ENCODE results near the gene EHMT1. TPM values are rescaled to one million over a fixed set of nuclear protein-coding genes. Genes with fewer than 3 reads are reported as not detected.

The EHMT1 gene
- polyA plus RNA-seq, 2 of the 4 experiments (the other 2 are of a cell fraction), result 41.3 to 48.0 TPM

GRCh38 chr9:137820161-137820855 lies 201.5 kb downstream of the EHMT1 start (continued):
- TF ChIP-seq NPAS2 (CRISPR knock-in tag; IDR thresholded peaks at IDR 0.05; ENCODE audit: borderline replicate concordance) (no peak), HOXB5 (CRISPR knock-in tag; IDR thresholded peaks at IDR 0.05) (no peak), POLR2A (IDR thresholded peaks at IDR 0.05; ENCODE audit: low read length) (no peak)

- no peak overlapping the region for H3K4me2 ChIP-seq
- ChIA-PET CTCF (interaction anchor here (0.6 to 1.3 kb wide), 4 partner anchors 10 to 36 kb away, joined by 3 read pairs; no protein-coding TSS in a partner anchor), POLR2A (no interaction called here)
- no peak overlapping the region for H3K27ac ChIP-seq
- no peak for DNase-seq (ENCODE audit: low read depth in 1 of 2, low spot score in 1 of 2)
- ATAC-seq, result no peak
- no peak overlapping the region for H3K4me3 ChIP-seq
- H3K4me1 ChIP-seq, result no peaks in the 10 kb centered on the region
- TF ChIP-seq EP300 (IDR thresholded peaks at IDR 0.05) (no peak), ZFP36 (IDR thresholded peaks at IDR 0.05; ENCODE audit: borderline replicate concordance, partially characterized antibody) (no peak), MAFK (IDR thresholded peaks at IDR 0.05; ENCODE audit: partially characterized antibody) (peak; percentile 87), CTCF (IDR thresholded peaks at IDR 0.05) (no peak), CBX2 (IDR thresholded peaks at IDR 0.05; ENCODE audit: borderline replicate concordance, low read depth) (no peak), FOXS1 (CRISPR knock-in tag; IDR thresholded peaks at IDR 0.05) (no peak)
- no peak for FAIRE-seq
- WGBS (ENCODE audit: missing lambda C conversion rate), result 92% methylated on average over 10 of the region's 10 CpGs
- H3K9me3 ChIP-seq, result peaks cover 14% of the 10 kb centered on the region; the same call in 1 of the 3 replicates
Observed at GRCh38 chr9:137823986-137824771, 205.4 kb downstream of the EHMT1 start.

GRCh38 chr9:137825324-137825989 lies 206.7 kb downstream of the EHMT1 start:
- Histone ChIP-seq H3K4me1 (no peaks in the 10 kb centered on the region), H3K27ac (no peak overlapping the region), H3K4me2 (no peak overlapping the region), H3K4me3 (no peak overlapping the region), H3K9me3 (peaks cover 14% of the 10 kb centered on the region; the same call in 1 of the 3 replicates)
- no peak for ATAC-seq
- POLR2A ChIA-PET, result no interaction called here
- no peak for DNase-seq (ENCODE audit: low read depth in 1 of 2, low spot score in 1 of 2)
- TF ChIP-seq EHF (CRISPR knock-in tag; IDR thresholded peaks at IDR 0.05) (no peak), ELK1 (IDR thresholded peaks at IDR 0.05; ENCODE audit: low read depth, low read length) (no peak), MYC (IDR thresholded peaks at IDR 0.05; ENCODE audit: borderline replicate concordance, low read length) (no peak), HDAC2 (IDR thresholded peaks at IDR 0.05) (no peak), SREBF2 (IDR thresholded peaks at IDR 0.05) (no peak), GATA3 (IDR thresholded peaks at IDR 0.05; ENCODE audit: borderline replicate concordance) (no peak), CHD2 (IDR thresholded peaks at IDR 0.05; ENCODE audit: low read length, partially characterized antibody) (no peak), PHF8 (IDR thresholded peaks at IDR 0.05; ENCODE audit: borderline replicate concordance, low read depth) (no peak), E2F6 (IDR thresholded peaks at IDR 0.05; ENCODE audit: borderline replicate concordance, low read depth) (no peak), ESRRA (IDR thresholded peaks at IDR 0.05; ENCODE audit: borderline replicate concordance, low read length) (no peak), RAD21 (conservative IDR thresholded peaks at IDR 0.05 in 1 of 2, IDR thresholded peaks at IDR 0.05 in 1 of 2) (no peak), NR3C1 (IDR thresholded peaks at IDR 0.05) (no peak), EP300 (IDR thresholded peaks at IDR 0.05) (no peak), RNF2 (IDR thresholded peaks at IDR 0.05; ENCODE audit: borderline replicate concordance, low read depth) (no peak), HOXB13 (CRISPR knock-in tag; IDR thresholded peaks at IDR 0.05; ENCODE audit: low read depth) (no peak)
- WGBS (ENCODE audit: missing lambda C conversion rate), result 96% methylated on average over 13 of the region's 13 CpGs
- CTCF ChIA-PET, result interaction anchor here (1.2 kb wide), 1 partner anchor 17 kb away, joined by 3 read pairs; no protein-coding TSS in a partner anchor
- FAIRE-seq, result no peak

Measured in A549 (cell line).